Osteoblast (primary cell): ENCODE results near the gene MEIS1. TPM values are rescaled to one million over a fixed set of nuclear protein-coding genes. Genes with fewer than 3 reads are reported as not detected.
"Not testable (repeated sequence)": the region's sequence is repeated elsewhere in the genome, so short reads cannot be mapped to it uniquely, and the experiment has no call there.

Experiments used
- DNase-seq: peaks from one replicate; pipeline ENCODE4 v3.0.0; 2011; ENCODE audit warnings: low spot score, mixed read lengths; ENCODE audit not compliant: insufficient read length; ENCODE audit errors: missing footprints
- H2AFZ ChIP-seq: 2 replicates; pipeline ENCODE4 v1.6.0; 2011; ENCODE audit warnings: mild to moderate bottlenecking, low read length
- H3K27ac ChIP-seq: 2 replicates; pipeline ENCODE4 v1.5.1; 2011; ENCODE audit warnings: mild to moderate bottlenecking, low read depth, low read length, moderate library complexity
- H3K27me3 ChIP-seq: 2 replicates; pipeline ENCODE4 v1.6.0; 2012; ENCODE audit warnings: mild to moderate bottlenecking, control low read depth, inconsistent platforms, low read length, moderate library complexity; ENCODE audit not compliant: insufficient read depth
- H3K36me3 ChIP-seq: 2 replicates; pipeline ENCODE4 v1.5.1; 2011; ENCODE audit warnings: mild to moderate bottlenecking, low read length, control low read depth, moderate library complexity; ENCODE audit not compliant: insufficient read depth
- H3K4me1 ChIP-seq: 2 replicates; pipeline ENCODE4 v1.5.1; 2011; ENCODE audit warnings: mild to moderate bottlenecking, low read length, control low read depth, moderate library complexity; ENCODE audit not compliant: insufficient read depth
- H3K4me2 ChIP-seq: 2 replicates; pipeline ENCODE4 v1.6.0; 2011; ENCODE audit warnings: mild to moderate bottlenecking, low read length; ENCODE audit not compliant: insufficient read depth
- H3K4me3 ChIP-seq: fragments of 200-600 bp; sonication (generic); 3 replicates; pipeline ENCODE4 v1.5.1; 2012; ENCODE audit warnings: mild to moderate bottlenecking, low read length, inconsistent platforms; ENCODE audit not compliant: insufficient read depth
- H3K79me2 ChIP-seq: 2 replicates; pipeline ENCODE4 v1.6.0; 2012; ENCODE audit warnings: mild to moderate bottlenecking, low read length, control low read depth, inconsistent platforms; ENCODE audit not compliant: insufficient read depth
- H3K9me3 ChIP-seq: 2 replicates; pipeline ENCODE4 v1.5.1; 2011; ENCODE audit warnings: low read depth, low read length, control low read depth
- H4K20me1 ChIP-seq: 2 replicates; pipeline ENCODE4 v1.6.0; 2012; ENCODE audit warnings: mild to moderate bottlenecking, low read length, control low read depth; ENCODE audit not compliant: insufficient read depth
- CTCF ChIP-seq: IDR thresholded peaks from 2 replicates; pipeline ENCODE4 v1.5.1; 2011; ENCODE audit warnings: mild to moderate bottlenecking, low read depth, low read length, moderate library complexity; ENCODE audit errors: extremely low read depth
- total RNA-seq: library from RNA; depleted of rRNA; stranded (reverse); fragments of >200 nt; gene quantifications from 2 replicates; pipeline ENCODE4 v1.2.3, GENCODE V29; 2012

Gene MEIS1
- total RNA-seq, 1 donor, result 11.9 TPM

GRCh38 chr2:66390811-66391210, 44.1 kb upstream of the MEIS1 start:
- H3K27me3 ChIP-seq, result no peaks in the 10 kb centered on the region
- no peaks in the 10 kb centered on the region for H3K36me3 ChIP-seq
- TF ChIP-seq CTCF, result no peak
- no peak overlapping the region for H3K4me2 ChIP-seq
- no peak overlapping the region for H2AFZ ChIP-seq
- H3K4me1 ChIP-seq, result no peaks in the 10 kb centered on the region
- DNase-seq, result no peak
- no peaks in the 10 kb centered on the region for H3K79me2 ChIP-seq
- no peaks in the 10 kb centered on the region for H4K20me1 ChIP-seq
- H3K9me3 ChIP-seq, result no peaks in the 10 kb centered on the region
- no peak overlapping the region for H3K27ac ChIP-seq
- no peak overlapping the region for H3K4me3 ChIP-seq

GRCh38 chr2:66391240-66391639, 43.7 kb upstream of the MEIS1 start:
- H3K4me1 ChIP-seq, H3K4me2 ChIP-seq, DNase-seq, H3K27me3 ChIP-seq, H3K4me3 ChIP-seq, H2AFZ ChIP-seq, H3K79me2 ChIP-seq, H3K36me3 ChIP-seq, H3K9me3 ChIP-seq, H3K27ac ChIP-seq, H4K20me1 ChIP-seq: not testable (repeated sequence)

- H3K27ac ChIP-seq, result no peak overlapping the region
- H3K79me2 ChIP-seq, result no peaks in the 10 kb centered on the region
- H3K27me3 ChIP-seq, result no peaks in the 10 kb centered on the region
- DNase-seq, result no peak
- no peaks in the 10 kb centered on the region for H4K20me1 ChIP-seq
- no peak overlapping the region for H3K4me2 ChIP-seq
- no peaks in the 10 kb centered on the region for H3K36me3 ChIP-seq
- no peaks in the 10 kb centered on the region for H3K4me1 ChIP-seq
- no peaks in the 10 kb centered on the region for H3K9me3 ChIP-seq
- TF ChIP-seq CTCF, result no peak
- no peak overlapping the region for H3K4me3 ChIP-seq
- no peak overlapping the region for H2AFZ ChIP-seq
Measured at GRCh38 chr2:66405473-66405872, 29.5 kb upstream of the MEIS1 start.

GRCh38 chr2:66408905-66409304, 26.0 kb upstream of the MEIS1 start:
- DNase-seq, result no peak
- no peak for TF ChIP-seq CTCF
- Histone ChIP-seq H3K36me3 (no peaks in the 10 kb centered on the region), H3K79me2 (no peaks in the 10 kb centered on the region), H2AFZ (no peak overlapping the region), H3K27me3 (no peaks in the 10 kb centered on the region), H3K9me3 (no peaks in the 10 kb centered on the region), H3K4me1 (no peaks in the 10 kb centered on the region), H4K20me1 (no peaks in the 10 kb centered on the region), H3K4me3 (no peak overlapping the region), H3K4me2 (no peak overlapping the region), H3K27ac (no peak overlapping the region)
